Small intestine (tissue), 7 donors: ENCODE data around the gene ACO1. TPM values are rescaled to one million over a fixed set of nuclear protein-coding genes. Genes with fewer than 3 reads are reported as not detected.
A peak's percentile ranks its signal among the peaks of the same experiment; 100 is the strongest.

Experiments used
- DNase-seq, 2 donors: peaks; one replicate each; pipeline versions ENCODE4 v3.0.0 to v3.0.0-alpha.2; 2013
- FAIRE-seq: peaks from 2 replicates; lab custom pipeline; 2012; peaks lifted over from hg19 to GRCh38; lab: Jason Lieb, UNC
- H3K27ac ChIP-seq, 3 donors: one replicate each; pipeline ENCODE4 v1.5.1; 2013; ENCODE audit warnings: low read length in 2 of 3, mild to moderate bottlenecking in 2 of 3, control low read depth in 1 of 3, inconsistent platforms in 1 of 3, low read depth in 1 of 3, moderate library complexity in 1 of 3
- H3K27me3 ChIP-seq, 3 donors: one replicate each; pipeline ENCODE4 v1.6.1; 2013; ENCODE audit warnings: low read length in 3 of 3, inconsistent platforms in 1 of 3; ENCODE audit not compliant: control insufficient read depth in 3 of 3, insufficient read depth in 3 of 3
- H3K36me3 ChIP-seq, 3 donors: one replicate each; pipeline ENCODE4 v1.6.1; 2013; ENCODE audit warnings: low read length in 3 of 3, inconsistent platforms in 1 of 3, low read depth in 1 of 3, mild to moderate bottlenecking in 1 of 3, moderate library complexity in 1 of 3; ENCODE audit not compliant: control insufficient read depth in 3 of 3, insufficient read depth in 2 of 3
- H3K4me1 ChIP-seq, 3 donors: one replicate each; pipeline ENCODE4 v1.6.1; 2013; ENCODE audit warnings: low read length in 2 of 3, inconsistent platforms in 1 of 3, low read depth in 1 of 3, mild to moderate bottlenecking in 1 of 3, moderate library complexity in 1 of 3; ENCODE audit not compliant: control insufficient read depth in 3 of 3, insufficient read depth in 2 of 3
- H3K4me3 ChIP-seq, 3 donors: one replicate each; pipeline ENCODE4 v1.5.1; 2013; ENCODE audit warnings: low read length in 3 of 3, control low read depth in 1 of 3, inconsistent platforms in 1 of 3, low read depth in 1 of 3, mild to moderate bottlenecking in 1 of 3, moderate library complexity in 1 of 3
- H3K9me3 ChIP-seq, 2 donors: one replicate each; pipeline ENCODE4 v1.6.1; 2013; ENCODE audit warnings: low read depth in 1 of 2, low read length in 1 of 2; ENCODE audit not compliant: control insufficient read depth in 2 of 2, insufficient read depth in 1 of 2
- WGBS, 3 donors: extraction: QIAGEN DNeasy Blood & Tissue Kit; methylation state at CpG; one replicate each; pipeline ENCODE4 v1.1.7; 2013; 5-methylcytosine and 5-hydroxymethylcytosine counted together
- polyA plus RNA-seq, 4 donors: library from polyadenylated mRNA; stranded (reverse) in 3 of 4; unstranded in 1 of 4; fragments of 200-250 nt in 3 of 4; fragments of 120-200 nt in 1 of 4; gene quantifications; one replicate each; pipeline versions ENCODE4 v1.2.1 to v1.2.3, GENCODE V29; 2013
- donor health status: healthy with polysubstance abuse.
- donor health status: control.
- donor health status: control.
- donor health status: Bipolar disorder and iron deficiency.
- donor health status: healthy.

Gene ACO1
- polyA plus RNA-seq, 4 donors = 27.8 to 80.2 (median 37.5) TPM

- no peak overlapping the region for H3K4me3 ChIP-seq
- FAIRE-seq = no peak
- 94 to 97% (median 95%) methylated on average over 8 of the region's 8 CpGs for WGBS, 3 donors
- H3K36me3 ChIP-seq = peaks cover 2 to 36% (median 16%) of the 10 kb centered on the region in 3 donors
- no peak overlapping the region for H3K27ac ChIP-seq
- no peak for DNase-seq
- no peaks in the 10 kb centered on the region for H3K9me3 ChIP-seq
- H3K4me1 ChIP-seq = peaks cover 0 to 19% (median 0%) of the 10 kb centered on the region in 3 donors
- H3K27me3 ChIP-seq = no peaks in the 10 kb centered on the region
Measured at GRCh38 chr9:32431196-32431595, 46.8 kb downstream of the ACO1 start.

GRCh38 chr9:32431940-32432555, 47.6 kb downstream of the ACO1 start:
- Histone ChIP-seq H3K27me3 (no peaks in the 10 kb centered on the region), H3K27ac (no peak overlapping the region), H3K36me3 (peaks cover 4 to 36% (median 23%) of the 10 kb centered on the region in 3 donors), H3K4me3 (no peak overlapping the region), H3K9me3 (no peaks in the 10 kb centered on the region), H3K4me1 (peaks cover 0 to 12% (median 0%) of the 10 kb centered on the region in 3 donors)
- peak; percentile 34 to 50 for DNase-seq
- WGBS, 3 donors = 71 to 81% (median 72%) methylated on average over 10 of the region's 10 CpGs
- FAIRE-seq = no peak

DNA sequence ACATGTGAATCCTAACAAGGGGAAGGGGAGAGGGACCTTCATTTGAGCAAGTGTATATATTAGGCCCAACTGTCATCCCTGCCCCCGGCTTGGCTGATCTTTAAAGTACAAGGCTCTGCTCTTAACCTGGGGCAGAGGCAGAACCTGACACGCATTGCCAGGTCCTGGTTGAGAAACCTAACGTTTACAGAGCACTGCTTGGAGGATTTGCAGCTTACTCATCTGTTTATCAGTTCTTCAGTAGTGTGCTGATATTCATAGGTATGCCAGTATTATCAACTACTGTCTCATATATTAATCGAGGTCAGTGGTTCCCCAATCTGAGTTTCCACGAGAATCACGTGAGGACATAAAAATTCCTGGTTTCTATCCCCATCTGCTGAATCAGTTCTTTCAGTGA, 50.4 kb downstream of the ACO1 start:
- Histone ChIP-seq H3K4me3 (no peak overlapping the region), H3K27ac (no peak overlapping the region), H3K9me3 (no peaks in the 10 kb centered on the region), H3K36me3 (peaks cover 4 to 34% (median 22%) of the 10 kb centered on the region in 3 donors), H3K4me1 (no peaks in the 10 kb centered on the region), H3K27me3 (no peaks in the 10 kb centered on the region)
- DNase-seq = no peak
- WGBS, 3 donors = 81 to 84% (median 82%) methylated on average over 6 of the region's 6 CpGs
- FAIRE-seq = no peak

GRCh38 chr9:32441678-32442077, 57.2 kb downstream of the ACO1 start:
- Histone ChIP-seq H3K27me3 (no peaks in the 10 kb centered on the region), H3K9me3 (no peaks in the 10 kb centered on the region), H3K4me1 (no peaks in the 10 kb centered on the region), H3K36me3 (peaks cover 2 to 19% (median 17%) of the 10 kb centered on the region in 3 donors), H3K4me3 (no peak overlapping the region), H3K27ac (no peak overlapping the region)
- FAIRE-seq (no peak), DNase-seq (no peak)
- 78 to 92% (median 92%) methylated on average over 5 of the region's 5 CpGs for WGBS, 3 donors

DNA sequence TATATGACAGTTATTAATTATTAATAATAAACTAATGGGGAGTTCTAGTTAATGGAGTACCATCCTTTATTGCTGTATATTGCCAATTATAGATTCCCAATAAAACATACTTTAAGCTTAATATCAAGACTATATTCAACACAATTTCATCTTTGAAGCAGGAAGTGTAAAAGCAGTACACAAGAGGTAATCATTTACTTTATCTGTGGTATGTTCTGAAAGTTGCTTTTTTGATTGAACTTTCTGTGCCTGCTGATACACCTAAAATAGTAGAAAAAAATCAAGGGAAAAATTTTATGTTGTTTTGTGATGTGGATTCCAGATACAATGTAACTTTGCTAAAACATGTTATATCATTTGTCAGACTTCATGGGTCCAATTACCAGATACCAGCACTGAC, 58.0 kb downstream of the ACO1 start:
- H3K4me3 ChIP-seq = no peak overlapping the region
- DNase-seq (no peak), FAIRE-seq (no peak)
- no peaks in the 10 kb centered on the region for H3K9me3 ChIP-seq
- no peaks in the 10 kb centered on the region for H3K4me1 ChIP-seq
- peaks cover 0 to 19% (median 14%) of the 10 kb centered on the region in 3 donors for H3K36me3 ChIP-seq
- no peaks in the 10 kb centered on the region for H3K27me3 ChIP-seq
- H3K27ac ChIP-seq = no peak overlapping the region

- Histone ChIP-seq H3K36me3 (peaks cover 9 to 44% (median 35%) of the 10 kb centered on the region in 3 donors), H3K4me3 (no peak overlapping the region), H3K27ac (no peak overlapping the region), H3K27me3 (no peaks in the 10 kb centered on the region), H3K9me3 (no peaks in the 10 kb centered on the region), H3K4me1 (no peaks in the 10 kb centered on the region)
- FAIRE-seq (no peak), DNase-seq (no peak)
- 94 to 98% (median 95%) methylated on average over 6 of the region's 6 CpGs for WGBS, 3 donors
Measured at GRCh38 chr9:32449969-32450368, 65.5 kb downstream of the ACO1 start.

DNA sequence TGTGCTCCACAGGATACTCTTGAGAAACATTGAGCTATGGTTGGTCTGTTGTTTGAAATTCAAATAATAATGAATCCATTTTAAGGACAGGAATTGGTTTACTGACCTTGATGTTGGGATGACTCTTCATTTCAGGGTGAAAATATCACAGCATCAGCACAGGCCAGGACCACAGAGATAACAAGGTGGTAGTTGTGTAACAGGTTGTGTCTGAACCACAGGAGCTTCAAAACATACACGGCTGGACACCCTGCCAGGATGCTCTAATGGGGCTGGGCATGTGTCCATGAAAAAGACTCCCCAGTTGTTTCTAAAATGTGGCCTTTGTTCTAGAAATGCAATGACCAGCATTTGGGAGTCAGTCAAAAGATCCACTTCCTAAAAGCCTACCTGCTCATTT, 69.8 kb downstream of the ACO1 start:
- no peak for DNase-seq
- no peak overlapping the region for H3K27ac ChIP-seq
- FAIRE-seq = no peak
- H3K27me3 ChIP-seq = no peaks in the 10 kb centered on the region
- H3K9me3 ChIP-seq = no peaks in the 10 kb centered on the region
- WGBS, 3 donors = 83 to 90% (median 84%) methylated on average over 1 of the region's 1 CpG
- H3K4me3 ChIP-seq = no peak overlapping the region
- H3K4me1 ChIP-seq = no peaks in the 10 kb centered on the region
- peaks cover 10 to 43% (median 37%) of the 10 kb centered on the region in 3 donors for H3K36me3 ChIP-seq

- no peaks in the 10 kb centered on the region for H3K4me1 ChIP-seq
- H3K27ac ChIP-seq = no peak overlapping the region
- peaks cover 6 to 33% (median 28%) of the 10 kb centered on the region in 3 donors for H3K36me3 ChIP-seq
- FAIRE-seq (no peak), DNase-seq (no peak)
- no peak overlapping the region for H3K4me3 ChIP-seq
- WGBS, 3 donors = 83 to 86% (median 84%) methylated on average over 5 of the region's 5 CpGs
- no peaks in the 10 kb centered on the region for H3K27me3 ChIP-seq
- no peaks in the 10 kb centered on the region for H3K9me3 ChIP-seq
Measured at GRCh38 chr9:32455738-32456137, 71.3 kb downstream of the ACO1 start.

DNA sequence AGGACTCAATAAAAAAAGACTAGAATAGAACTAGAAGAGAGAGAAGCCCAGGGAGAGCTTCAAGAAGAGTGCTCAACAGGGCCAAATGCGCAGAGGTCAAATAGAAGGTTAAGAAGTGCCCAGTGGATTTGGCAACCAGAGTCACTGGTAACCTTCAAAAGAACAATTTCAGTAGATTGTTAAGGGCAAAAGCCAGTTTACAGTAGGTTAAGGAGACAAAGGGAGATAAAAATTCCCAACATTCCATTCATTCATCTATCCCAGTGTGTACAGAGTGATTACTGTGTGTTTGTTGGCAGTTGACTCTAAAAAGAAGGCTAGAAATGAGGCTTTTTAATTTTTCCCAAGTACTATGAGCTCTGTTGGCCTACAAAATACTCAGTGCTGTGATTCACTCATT, 72.1 kb downstream of the ACO1 start:
- no peaks in the 10 kb centered on the region for H3K9me3 ChIP-seq
- H3K4me3 ChIP-seq = no peak overlapping the region
- no peak for FAIRE-seq
- 95 to 96% (median 95%) methylated on average over 1 of the region's 1 CpG for WGBS, 3 donors
- peaks cover 2 to 28% (median 25%) of the 10 kb centered on the region in 3 donors for H3K36me3 ChIP-seq
- no peaks in the 10 kb centered on the region for H3K4me1 ChIP-seq
- no peak for DNase-seq
- no peaks in the 10 kb centered on the region for H3K27me3 ChIP-seq
- no peak overlapping the region for H3K27ac ChIP-seq
